Stomach (tissue), 9 donors: ENCODE results near the gene PTPRK. TPM values are rescaled to one million over a fixed set of nuclear protein-coding genes. Genes with fewer than 3 reads are reported as not detected.

Source experiments
- DNase-seq, 2 donors: peaks; one replicate each; pipeline versions ENCODE4 v3.0.0 to v3.0.0-alpha.2; 2013 to 2019
- H3K27ac ChIP-seq, 5 donors: fragments of 200-600 bp in 4 of 5; sonication (generic) in 4 of 5; one replicate each; pipeline ENCODE4 v1.5.1; 2013 to 2019; ENCODE audit warnings: mild to moderate bottlenecking in 1 of 5, moderate library complexity in 1 of 5
- H3K27me3 ChIP-seq, 3 donors: fragments of 200-600 bp; sonication (generic); one replicate each; pipeline ENCODE4 v1.5.1; 2017 to 2019; ENCODE audit warnings: mixed run types in 1 of 3
- H3K36me3 ChIP-seq, 4 donors: fragments of 200-600 bp; sonication (generic); 1 replicate in 3 of 4; 2 replicates in 1 of 4; pipeline ENCODE4 v1.5.1; 2016 to 2019
- H3K4me1 ChIP-seq, 4 donors: fragments of 200-600 bp; sonication (generic); one replicate each; pipeline ENCODE4 v1.5.1; 2016 to 2019
- H3K4me3 ChIP-seq, 4 donors: fragments of 200-600 bp; sonication (generic) in 3 of 4; one replicate each; pipeline ENCODE4 v1.5.1; 2016 to 2019; ENCODE audit warnings: mild to moderate bottlenecking in 1 of 4
- H3K9me3 ChIP-seq, 4 donors: fragments of 200-600 bp; sonication (generic); one replicate each; pipeline ENCODE4 v1.5.1; 2016 to 2019
- CTCF ChIP-seq, 7 experiments: fragments of 450-650 bp in 4 of 7; fragments of 200-600 bp in 3 of 7; sonication (generic) in 3 of 7; IDR thresholded peaks; one replicate each; pipeline ENCODE4 v1.5.1; 2016 to 2019; ENCODE audit warnings: antibody characterized with exemption in 7 of 7, control low read depth in 2 of 7, mild to moderate bottlenecking in 1 of 7
- EP300 ChIP-seq: sonication (generic); formaldehyde crosslinking; IDR thresholded peaks from one replicate; pipeline ENCODE4 v1.6.1; 2017; ENCODE audit warnings: antibody characterized with exemption
- POLR2A ChIP-seq, 4 donors: fragments of 450-650 bp; IDR thresholded peaks; one replicate each; pipeline ENCODE4 v1.6.1; 2016; ENCODE audit warnings: antibody characterized with exemption in 4 of 4, control low read depth in 2 of 4, mild to moderate bottlenecking in 1 of 4, moderate library complexity in 1 of 4
- POLR2AphosphoS5 ChIP-seq, 3 donors: sonication (generic); formaldehyde crosslinking; IDR thresholded peaks; one replicate each; pipeline ENCODE4 v1.6.1; 2016; ENCODE audit warnings: antibody characterized with exemption in 3 of 3
- WGBS, 5 donors: extraction: QIAGEN DNeasy Blood & Tissue Kit in 3 of 5; methylation state at CpG; one replicate each; pipeline versions ENCODE4 v1.1.5 to v1.1.7; 2013 to 2018; 5-methylcytosine and 5-hydroxymethylcytosine counted together
- intact Hi-C: fragments of 100-400 bp; cut with DNase I; formaldehyde crosslinking; loops from one replicate; pipeline ENCODE4 v1.15.1; 2023; ENCODE audit warnings: low total_unique reads
- polyA plus RNA-seq, 3 donors: library from polyadenylated mRNA; stranded (reverse); fragments of 200-250 nt; gene quantifications; one replicate each; pipeline ENCODE4 v1.2.3, GENCODE V29; 2013
- total RNA-seq, 5 donors: library from RNA; depleted of rRNA; stranded (reverse); fragments of >200 nt; gene quantifications; one replicate each; pipeline versions ENCODE4 v1.1.0 to v1.2.3, GENCODE V29; 2014 to 2016
- donor health status: healthy with polysubstance abuse.
- donor health status: Bipolar disorder and iron deficiency.
- donor health status: healthy.

PTPRK gene
- total and polyA plus RNA-seq, 8 donors = 7.0 to 644 (median 114) TPM

DNA sequence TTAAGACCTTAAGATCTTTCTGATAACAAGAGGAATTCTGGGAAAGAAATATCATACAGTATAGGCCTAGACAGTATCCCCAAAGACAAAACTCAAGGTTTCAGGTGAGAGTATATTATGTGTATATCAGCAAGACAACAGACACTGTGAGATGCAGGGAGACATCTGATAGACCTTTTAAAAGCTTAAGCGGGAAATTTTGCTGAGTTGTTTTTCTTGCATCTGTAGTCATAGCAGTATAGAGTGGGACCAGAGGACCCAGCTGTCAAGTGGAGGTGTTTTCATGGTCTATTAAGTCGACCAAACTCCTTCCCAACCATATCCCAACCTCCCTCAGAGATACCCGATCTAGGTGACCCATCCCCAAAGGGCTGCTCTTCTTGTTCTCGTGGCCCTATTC, 521.4 kb downstream of the PTPRK start:
- intact Hi-C loops = no loop called here

DNA sequence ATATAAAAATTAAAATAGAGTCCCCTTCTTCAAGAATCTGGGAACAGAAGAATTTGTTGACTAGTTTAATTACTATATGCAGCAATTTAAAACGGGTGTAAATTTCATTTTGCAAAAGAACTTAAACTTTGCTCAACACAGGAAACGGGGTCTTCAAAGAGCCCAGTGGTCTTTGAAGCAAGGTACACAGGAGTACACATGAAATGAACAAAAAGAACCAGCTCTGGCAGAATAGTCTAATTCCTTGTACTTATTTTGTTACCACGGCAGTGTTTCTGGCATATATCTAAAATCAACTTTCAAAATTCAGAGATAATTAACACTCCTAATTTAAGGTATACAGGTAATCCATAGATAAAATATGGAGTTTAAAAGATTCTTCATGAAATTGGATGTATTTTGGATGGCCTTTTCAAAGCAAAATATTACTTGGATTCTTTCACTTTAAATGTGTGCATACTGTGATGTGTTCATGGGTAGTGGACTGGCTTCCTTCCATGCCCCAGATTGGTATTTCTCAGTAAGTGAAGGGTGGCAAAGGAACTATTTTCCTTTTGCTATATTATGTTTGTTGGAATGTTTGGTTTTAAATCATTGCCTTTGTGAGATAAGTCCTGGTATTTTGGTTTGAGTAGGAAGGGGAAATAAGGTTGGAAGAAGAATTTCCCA, 522.8 kb downstream of the PTPRK start:
- Histone ChIP-seq H3K4me3 (no peak overlapping the region), H3K4me1 (no peaks in the 10 kb centered on the region), H3K9me3 (no peaks in the 10 kb centered on the region), H3K27me3 (no peaks in the 10 kb centered on the region), H3K36me3 (peaks cover 0 to 15% (median 11%) of the 10 kb centered on the region in 4 donors), H3K27ac (no peak overlapping the region)
- WGBS, 5 donors = 81 to 91% (median 90%) methylated on average over 3 of the region's 3 CpGs
- no peak for DNase-seq
- intact Hi-C loops = no loop called here
- TF ChIP-seq POLR2A (IDR thresholded peaks at IDR 0.05) = no peak
- TF ChIP-seq CTCF (IDR thresholded peaks at IDR 0.05) = no peak
- no peak for TF ChIP-seq POLR2AphosphoS5 (IDR thresholded peaks at IDR 0.05)
- TF ChIP-seq EP300 = no peak

More for the DNA sequence above, 521.4 kb downstream of the PTPRK start:
- DNase-seq = no peak
- WGBS, 5 donors = 86 to 95% (median 90%) methylated on average over 4 of the region's 4 CpGs
- Histone ChIP-seq H3K4me3 (no peak overlapping the region), H3K4me1 (no peaks in the 10 kb centered on the region), H3K36me3 (peaks cover 0 to 17% (median 13%) of the 10 kb centered on the region in 4 donors), H3K9me3 (no peaks in the 10 kb centered on the region), H3K27me3 (no peaks in the 10 kb centered on the region), H3K27ac (no peak overlapping the region)
- TF ChIP-seq POLR2AphosphoS5 (IDR thresholded peaks at IDR 0.05) (no peak), EP300 (no peak), POLR2A (IDR thresholded peaks at IDR 0.05) (no peak), CTCF (IDR thresholded peaks at IDR 0.05) (no peak)

- TF ChIP-seq CTCF (IDR thresholded peaks at IDR 0.05) (no peak), POLR2AphosphoS5 (IDR thresholded peaks at IDR 0.05) (no peak), POLR2A (IDR thresholded peaks at IDR 0.05) (no peak), EP300 (no peak)
- WGBS, 5 donors = 89 to 93% (median 89%) methylated on average over 3 of the region's 3 CpGs
- intact Hi-C loops = no loop called here
- Histone ChIP-seq H3K4me1 (no peaks in the 10 kb centered on the region), H3K27ac (no peak overlapping the region), H3K4me3 (no peak overlapping the region), H3K27me3 (no peaks in the 10 kb centered on the region), H3K9me3 (no peaks in the 10 kb centered on the region), H3K36me3 (peaks cover 0 to 15% (median 11%) of the 10 kb centered on the region in 4 donors)
- DNase-seq = no peak
Measured at GRCh38 chr6:127996925-127997324, 523.5 kb downstream of the PTPRK start.

DNA sequence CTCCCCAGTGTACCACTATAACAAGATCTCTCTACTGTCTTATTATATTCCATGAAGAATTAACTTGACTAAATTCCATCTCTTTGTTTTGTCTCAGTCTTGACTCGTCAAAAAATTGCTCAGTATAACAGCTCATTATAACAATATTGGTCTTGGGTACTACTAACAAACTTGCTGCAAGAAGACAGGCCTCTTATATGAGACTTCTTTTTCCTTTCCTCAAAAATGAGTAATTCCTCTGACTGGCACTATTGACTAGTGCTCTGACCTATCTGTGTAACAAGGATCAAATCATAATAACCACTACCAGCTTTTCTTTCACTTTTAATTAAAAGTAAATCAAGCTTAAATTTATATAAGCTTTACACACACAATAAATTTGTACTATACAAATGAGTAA, 528.3 kb downstream of the PTPRK start:
- H3K9me3 ChIP-seq = no peaks in the 10 kb centered on the region
- WGBS, 5 donors = 86 to 98% (median 87%) methylated on average over 1 of the region's 1 CpG
- peaks cover 0 to 19% (median 12%) of the 10 kb centered on the region in 4 donors for H3K36me3 ChIP-seq
- intact Hi-C loops = no loop called here
- no peaks in the 10 kb centered on the region for H3K4me1 ChIP-seq
- no peak overlapping the region for H3K4me3 ChIP-seq
- no peak for DNase-seq
- no peak overlapping the region for H3K27ac ChIP-seq
- no peaks in the 10 kb centered on the region for H3K27me3 ChIP-seq
- no peak for TF ChIP-seq CTCF (IDR thresholded peaks at IDR 0.05)
- no peak for TF ChIP-seq EP300
- no peak for TF ChIP-seq POLR2AphosphoS5 (IDR thresholded peaks at IDR 0.05)
- no peak for TF ChIP-seq POLR2A (IDR thresholded peaks at IDR 0.05)
